DMS 273 (cell line): ENCODE results near the gene AIRE.

ENCODE experiments used
- DNase-seq: peaks from one replicate; lab custom pipeline; 2025; ENCODE audit not compliant: unreplicated experiment; lab: John Stamatoyannopoulos, UW

Gene AIRE

DNA sequence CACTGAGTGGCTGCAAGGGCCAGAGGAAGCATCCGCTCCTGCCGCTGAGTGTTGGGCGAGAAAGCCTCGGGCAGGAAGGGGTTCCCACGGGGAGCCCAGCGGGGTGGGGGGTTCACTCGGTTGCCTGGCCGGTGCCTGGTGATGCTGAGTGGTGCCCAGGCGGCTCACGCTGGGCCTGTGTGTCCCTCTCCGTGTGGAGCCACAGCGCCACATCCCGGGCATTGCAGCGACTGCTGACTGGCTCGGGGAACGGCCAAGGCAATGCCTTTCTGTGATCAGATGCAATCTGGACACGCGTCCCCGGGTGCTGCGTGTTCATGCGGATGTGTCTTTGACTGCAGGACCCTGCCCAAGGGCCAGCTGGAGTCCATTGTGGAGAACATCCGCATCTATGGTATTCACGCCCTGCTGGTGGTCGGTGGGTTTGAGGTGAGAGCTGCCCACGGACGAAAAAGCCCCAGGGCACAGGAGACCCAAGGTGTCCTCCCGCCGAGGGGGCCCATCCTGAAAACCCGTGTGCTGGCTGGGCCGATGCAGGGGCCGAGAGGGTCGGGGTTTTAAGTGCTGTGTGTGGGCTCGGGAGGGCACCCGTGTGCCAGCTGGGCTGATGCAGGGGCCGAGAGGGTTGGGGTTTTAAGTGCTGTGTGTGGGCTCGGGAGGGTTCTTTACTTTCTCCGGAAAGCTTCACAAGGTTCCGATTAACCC lies 37.1 kb downstream of the AIRE start:
- no peak for DNase-seq

DNA sequence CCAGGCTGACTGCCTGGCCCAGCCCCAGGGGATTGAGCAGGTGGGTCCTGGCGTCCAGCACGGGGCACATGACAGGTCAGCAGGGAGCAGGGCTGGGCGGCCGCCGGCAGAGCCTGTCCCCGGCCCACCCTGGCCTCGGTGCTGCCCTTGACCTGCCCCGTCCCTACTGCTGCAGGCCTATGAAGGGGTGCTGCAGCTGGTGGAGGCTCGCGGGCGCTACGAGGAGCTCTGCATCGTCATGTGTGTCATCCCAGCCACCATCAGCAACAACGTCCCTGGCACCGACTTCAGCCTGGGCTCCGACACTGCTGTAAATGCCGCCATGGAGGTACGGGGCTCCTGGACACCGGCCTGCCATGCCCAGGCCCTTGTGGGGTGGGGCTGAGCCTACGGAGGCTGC lies 37.9 kb downstream of the AIRE start:
- DNase-seq = no peak

DNA sequence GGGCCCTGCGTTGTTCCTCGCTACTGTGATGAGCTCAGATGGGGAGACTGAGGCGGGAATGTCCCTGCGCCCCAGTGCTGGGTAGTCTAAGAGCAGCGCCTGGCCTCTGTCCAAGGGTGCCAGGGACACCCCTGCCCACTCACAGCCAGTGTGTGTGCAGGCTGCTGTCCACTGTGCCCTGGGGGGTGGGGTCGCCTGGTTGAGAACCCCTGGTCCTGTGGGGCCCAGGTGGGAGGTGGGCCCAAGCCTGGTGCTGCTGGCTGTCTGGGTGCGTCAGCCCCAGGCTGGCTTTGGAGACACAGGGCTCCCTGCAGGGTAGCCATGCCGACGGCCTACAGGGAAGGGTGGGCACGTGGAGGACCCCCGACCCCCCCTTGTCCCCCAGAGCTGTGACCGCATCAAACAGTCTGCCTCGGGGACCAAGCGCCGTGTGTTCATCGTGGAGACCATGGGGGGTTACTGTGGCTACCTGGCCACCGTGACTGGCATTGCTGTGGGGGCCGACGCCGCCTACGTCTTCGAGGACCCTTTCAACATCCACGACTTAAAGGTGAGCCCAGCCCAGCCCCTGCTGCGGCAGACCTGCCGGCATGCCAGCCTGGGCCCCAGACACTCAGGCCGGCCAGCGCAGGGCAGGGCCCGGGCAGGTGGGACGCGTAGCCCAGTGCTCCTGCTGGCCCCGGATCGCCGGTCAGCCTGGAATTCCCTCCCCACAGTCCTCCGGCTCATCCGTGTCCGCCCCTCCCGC lies 38.6 kb downstream of the AIRE start:
- DNase-seq = no peak

DNA sequence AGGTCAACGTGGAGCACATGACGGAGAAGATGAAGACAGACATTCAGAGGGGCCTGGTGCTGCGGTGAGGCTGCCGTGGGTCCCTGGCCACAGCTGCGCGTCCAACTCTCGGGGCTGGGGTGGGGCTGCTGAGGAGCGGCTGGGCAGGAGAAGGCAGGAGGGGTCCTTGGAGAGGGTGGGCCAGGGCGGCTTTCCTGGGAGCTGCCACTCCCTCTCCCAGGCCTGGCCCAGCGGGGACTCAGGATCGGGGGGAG lies 39.1 kb downstream of the AIRE start:
- no peak for DNase-seq

GRCh38 chr21:44325386-44326271 lies 40.0 kb downstream of the AIRE start:
- DNase-seq = no peak

DNA sequence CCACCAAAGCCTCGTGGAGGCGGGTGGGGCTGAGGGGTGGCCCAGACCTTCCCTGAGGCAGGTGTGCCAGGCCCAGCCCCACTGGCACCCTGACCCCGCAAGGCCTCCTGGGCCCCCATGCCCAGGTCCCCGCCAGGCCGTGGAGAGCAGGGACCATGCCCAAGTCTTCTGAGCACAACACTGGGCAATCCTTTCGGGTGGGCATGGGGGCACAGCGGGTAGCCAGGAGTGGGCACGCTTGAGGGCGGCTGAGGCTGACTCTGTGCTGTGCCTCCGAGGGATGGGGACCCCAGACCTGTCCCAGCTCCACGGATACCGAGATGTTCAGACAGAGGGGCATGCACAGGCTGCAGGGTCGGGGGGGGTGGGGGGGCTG lies 40.6 kb downstream of the AIRE start:
- no peak for DNase-seq

DNA sequence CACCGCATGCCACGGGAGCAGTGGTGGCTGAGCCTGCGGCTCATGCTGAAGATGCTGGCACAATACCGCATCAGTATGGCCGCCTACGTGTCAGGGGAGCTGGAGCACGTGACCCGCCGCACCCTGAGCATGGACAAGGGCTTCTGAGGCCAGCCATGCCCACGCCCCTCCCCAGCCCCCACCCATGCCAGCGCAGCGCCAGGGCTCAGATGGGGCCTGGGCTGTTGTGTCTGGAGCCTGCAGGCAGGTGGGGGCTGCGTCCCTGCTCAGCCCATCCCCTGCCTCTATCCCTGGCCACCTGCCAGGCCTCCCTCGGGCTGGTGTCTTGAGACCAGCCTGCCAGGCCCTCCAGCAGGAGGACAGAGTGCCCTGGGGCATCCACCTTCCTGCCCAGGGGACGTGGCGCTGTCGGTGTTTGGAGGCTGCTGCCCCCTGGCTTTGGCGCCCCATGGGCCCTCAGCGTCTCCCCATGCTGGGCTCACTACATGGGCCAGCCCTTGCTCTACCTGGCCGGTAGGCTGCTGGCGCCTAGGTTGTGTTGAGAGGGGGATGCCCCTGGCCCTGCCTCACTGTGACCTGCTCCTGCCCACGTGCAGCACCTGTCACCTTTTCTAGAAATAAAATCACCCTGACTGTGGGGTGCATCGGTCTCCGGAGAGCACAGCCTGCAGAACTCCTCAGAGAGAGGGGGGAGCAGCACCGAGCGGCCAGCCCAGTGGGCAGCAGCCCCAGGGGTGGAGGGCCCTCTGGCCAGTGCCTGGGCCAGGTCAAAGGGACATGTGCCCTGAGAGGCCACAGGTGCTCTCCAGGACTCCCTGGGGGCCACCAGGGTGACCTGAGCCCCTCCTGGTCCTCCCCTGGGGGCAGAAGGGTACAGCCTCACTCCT lies 41.3 kb downstream of the AIRE start:
- peak; percentile 35 for DNase-seq

GRCh38 chr21:44327603-44327974 lies 41.9 kb downstream of the AIRE start:
- DNase-seq = no peak

DNA sequence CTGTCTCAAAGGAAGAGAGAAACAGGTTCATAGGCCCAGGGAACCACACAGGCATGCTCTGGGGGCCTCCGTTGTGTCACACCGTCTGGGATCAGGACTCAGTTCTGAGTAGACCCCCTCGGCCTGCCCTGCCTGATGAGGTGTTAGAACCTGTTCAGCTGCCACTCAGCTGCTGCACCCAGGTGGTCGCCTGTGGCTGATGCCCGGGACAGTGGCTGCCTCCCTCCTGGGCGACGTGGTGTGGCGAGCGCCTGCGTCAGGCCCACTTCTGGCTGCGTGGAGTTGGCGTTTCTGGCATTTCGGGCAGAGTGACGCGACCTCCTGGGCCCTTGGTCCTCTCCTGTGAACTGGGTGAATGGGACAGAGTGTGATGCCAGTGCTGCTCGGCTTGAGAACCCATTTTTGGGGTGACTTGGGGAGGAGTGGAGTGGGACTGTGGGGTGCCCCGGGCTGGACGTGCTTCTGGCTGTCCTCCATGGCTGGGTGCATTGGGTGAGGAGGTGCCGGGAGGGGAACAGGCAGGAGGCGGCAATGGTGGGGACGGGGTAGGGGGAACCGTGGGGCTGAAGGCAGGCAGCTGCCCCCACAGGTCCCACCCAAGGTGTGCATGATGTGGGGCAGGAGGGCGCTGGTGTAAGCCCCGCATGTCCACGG lies 42.7 kb downstream of the AIRE start:
- DNase-seq = no peak

GRCh38 chr21:44329086-44329889 lies 43.6 kb downstream of the AIRE start:
- DNase-seq = peak; percentile 41

- DNase-seq = no peak
Measured at GRCh38 chr21:44329971-44330681, 44.5 kb downstream of the AIRE start.

DNA sequence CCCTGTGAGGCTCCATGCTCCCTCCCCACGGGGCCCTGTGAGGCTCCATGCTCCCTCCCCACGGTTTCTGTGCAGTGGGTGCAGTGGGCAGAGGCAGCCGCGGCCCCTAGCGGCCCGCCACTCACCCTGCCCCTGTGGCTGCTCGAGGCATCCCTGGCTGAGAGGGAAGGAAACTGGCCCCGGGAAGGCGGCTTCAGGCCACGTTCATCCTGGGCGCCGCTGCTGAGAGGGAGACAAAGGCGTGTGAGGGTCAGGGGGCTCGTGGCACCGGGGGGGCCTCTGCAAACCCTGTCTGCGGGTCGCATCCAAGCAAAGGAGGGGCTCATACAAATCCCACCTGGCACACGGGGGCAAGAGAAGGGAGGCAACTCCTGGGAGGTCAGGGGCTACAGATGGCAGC lies 45.0 kb downstream of the AIRE start:
- DNase-seq = no peak

DNA sequence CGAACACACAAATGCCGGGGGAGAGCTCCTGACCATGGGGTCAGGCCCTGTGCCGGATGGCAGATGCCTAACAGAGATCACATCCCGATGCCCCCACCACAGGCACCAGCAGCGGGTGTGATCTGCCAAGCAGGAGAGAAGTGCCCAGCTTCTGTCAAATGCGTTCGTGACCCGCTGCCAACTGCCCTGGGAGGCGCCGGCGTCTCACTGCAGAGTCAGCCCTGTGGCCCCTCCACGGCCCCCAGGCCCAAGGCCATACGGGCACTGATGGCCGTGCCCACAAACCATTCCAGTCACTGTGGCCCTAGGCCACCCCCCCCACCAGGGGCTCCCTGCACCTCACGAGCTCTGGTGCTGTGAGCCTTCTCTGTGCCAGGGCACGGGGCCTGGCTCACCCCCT lies 45.5 kb downstream of the AIRE start:
- DNase-seq = peak; percentile 47

- DNase-seq = peak; percentile 95
Measured at GRCh38 chr21:44331650-44332307, 46.1 kb downstream of the AIRE start.

DNA sequence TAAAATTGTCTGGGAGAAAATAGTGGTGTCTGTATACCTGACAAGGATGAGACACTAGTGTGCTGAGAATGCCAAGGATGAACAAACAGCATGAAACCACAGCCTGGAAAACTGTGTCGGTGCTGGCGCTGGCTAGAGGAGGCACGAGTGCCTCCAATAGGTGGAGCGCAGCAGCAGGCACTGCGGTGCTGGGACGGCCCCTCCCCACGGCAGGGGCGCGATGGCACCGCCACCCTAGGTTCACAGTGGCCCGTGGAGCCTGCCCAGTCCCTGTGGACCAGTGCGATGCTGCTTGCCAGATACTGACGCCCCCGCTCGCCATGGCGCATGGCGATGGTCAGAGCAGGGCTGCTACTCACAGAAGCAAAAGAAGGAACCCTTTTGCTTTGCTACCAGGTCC lies 46.7 kb downstream of the AIRE start:
- peak; percentile 80 for DNase-seq

DNA sequence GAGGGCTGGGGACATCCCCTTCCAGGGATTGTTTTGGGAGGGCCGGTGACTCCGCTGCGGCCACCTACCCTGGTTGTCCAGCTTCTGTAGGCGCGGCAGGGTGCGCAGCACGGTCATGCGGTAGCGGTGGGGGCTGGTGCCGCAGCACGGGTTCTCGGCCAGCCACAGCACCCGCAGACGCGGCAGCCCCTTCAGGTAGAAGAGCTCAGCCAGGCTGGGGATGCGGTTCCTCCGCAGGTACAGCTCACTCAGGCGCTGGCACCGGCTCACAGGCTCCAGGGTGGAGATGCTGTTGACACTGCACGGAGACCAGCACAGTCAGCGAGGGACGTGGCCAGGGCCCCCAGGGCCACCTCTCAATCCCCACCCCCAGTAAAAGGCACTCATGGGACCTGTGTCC lies 47.3 kb downstream of the AIRE start:
- no peak for DNase-seq

DNA sequence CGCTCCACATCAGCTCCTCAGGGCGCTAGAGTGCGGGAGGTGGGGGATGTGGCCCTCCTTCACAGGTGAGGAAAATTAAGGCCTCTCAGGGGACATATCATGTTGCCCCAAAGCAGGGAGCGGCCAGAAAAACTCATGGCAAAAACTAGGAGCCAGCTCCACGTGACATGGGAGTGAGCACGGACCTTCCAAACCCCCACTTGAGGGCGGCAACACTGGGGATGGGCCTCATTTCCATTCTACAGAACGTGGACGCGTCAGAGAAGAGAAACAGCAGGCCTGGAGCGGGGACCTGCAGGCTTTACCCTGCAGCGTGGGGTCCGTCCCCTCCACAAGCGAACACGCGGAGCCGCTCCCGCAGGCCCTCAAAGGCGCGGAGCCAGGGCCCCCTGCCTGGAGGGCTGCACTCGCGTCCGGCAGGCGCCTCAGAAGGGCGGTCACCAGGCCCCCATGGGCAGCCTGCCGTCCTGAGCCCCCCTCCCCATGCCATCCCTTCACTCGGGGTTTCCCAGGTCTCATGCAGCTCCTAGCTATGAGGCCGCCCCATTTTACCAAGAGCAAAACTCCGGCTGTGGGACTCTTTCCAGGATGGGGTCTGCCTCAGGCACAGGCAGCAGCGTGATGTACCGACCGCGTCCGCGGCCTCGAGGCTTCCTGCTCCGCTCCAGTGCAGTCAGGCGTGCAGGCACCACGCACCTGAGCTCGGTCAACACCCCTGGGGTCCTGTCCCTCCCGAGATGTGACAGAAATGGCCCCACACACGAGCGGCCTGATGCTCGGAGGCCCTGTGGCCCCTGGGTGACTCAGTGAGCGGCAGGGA lies 48.0 kb downstream of the AIRE start:
- DNase-seq = no peak
